Measurements from ENCODE around the gene MAPK8. TPM values are rescaled to one million over a fixed set of nuclear protein-coding genes. Genes with fewer than 3 reads are reported as not detected.
A peak's percentile ranks its signal among the peaks of the same experiment; 100 is the strongest.

MAPK8 gene
- total RNA-seq, 1 experiment from 2014 or later: 52.9 TPM

DNA sequence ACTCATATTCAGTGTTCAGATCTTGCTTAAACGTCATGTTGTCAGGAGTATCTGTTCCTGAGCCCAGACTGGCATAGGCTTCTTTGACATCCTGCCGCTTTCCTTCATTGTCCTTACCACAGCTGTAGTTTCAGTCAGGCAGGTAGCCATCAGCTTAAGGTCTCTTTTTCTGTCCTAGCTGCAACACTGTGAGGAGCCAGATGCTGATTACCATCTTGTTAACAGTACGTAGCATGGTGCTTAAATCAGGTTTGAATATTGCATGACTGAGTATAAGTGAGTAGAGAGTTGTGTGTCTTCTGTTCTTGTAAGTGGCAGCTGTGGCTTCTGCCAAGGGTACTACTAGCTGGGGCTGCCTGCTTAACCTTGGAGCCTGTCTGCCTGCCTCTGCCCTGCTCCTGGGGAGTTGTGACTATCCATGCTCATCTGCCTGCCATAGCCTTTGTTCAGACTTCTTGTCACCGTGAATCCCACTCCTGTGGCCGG lies 92.6 kb downstream of the MAPK8 start:
- Mint-ChIP-seq H3K36me3 (ENCODE audit: insufficient read depth, unreplicated experiment) (no peaks in the 10 kb centered on the region), H3K27ac (ENCODE audit: low read depth, unreplicated experiment) (no peak overlapping the region), H3K9me3 (ENCODE audit: unreplicated experiment) (no peaks in the 10 kb centered on the region), H3K4me3 (ENCODE audit: unreplicated experiment) (no peak overlapping the region), H3K27me3 (ENCODE audit: insufficient read depth, unreplicated experiment) (no peaks in the 10 kb centered on the region), H3K4me1 (ENCODE audit: insufficient read depth, unreplicated experiment) (peaks cover 24% of the 10 kb centered on the region)
- DNase-seq (ENCODE audit: unreplicated experiment): no peak
- intact Hi-C loops (cut with micrococcal nuclease): no loop called here
- BruUV-seq (replicated peaks): no TSS peak
- POLR2A ChIA-PET: interaction anchor here (0.8 to 2.2 kb wide), 6 partner anchors 8 to 36 kb away, joined by 3 to 9 read pairs (median 4); no protein-coding TSS in a partner anchor
- TF ChIP-seq, protein P1, sequence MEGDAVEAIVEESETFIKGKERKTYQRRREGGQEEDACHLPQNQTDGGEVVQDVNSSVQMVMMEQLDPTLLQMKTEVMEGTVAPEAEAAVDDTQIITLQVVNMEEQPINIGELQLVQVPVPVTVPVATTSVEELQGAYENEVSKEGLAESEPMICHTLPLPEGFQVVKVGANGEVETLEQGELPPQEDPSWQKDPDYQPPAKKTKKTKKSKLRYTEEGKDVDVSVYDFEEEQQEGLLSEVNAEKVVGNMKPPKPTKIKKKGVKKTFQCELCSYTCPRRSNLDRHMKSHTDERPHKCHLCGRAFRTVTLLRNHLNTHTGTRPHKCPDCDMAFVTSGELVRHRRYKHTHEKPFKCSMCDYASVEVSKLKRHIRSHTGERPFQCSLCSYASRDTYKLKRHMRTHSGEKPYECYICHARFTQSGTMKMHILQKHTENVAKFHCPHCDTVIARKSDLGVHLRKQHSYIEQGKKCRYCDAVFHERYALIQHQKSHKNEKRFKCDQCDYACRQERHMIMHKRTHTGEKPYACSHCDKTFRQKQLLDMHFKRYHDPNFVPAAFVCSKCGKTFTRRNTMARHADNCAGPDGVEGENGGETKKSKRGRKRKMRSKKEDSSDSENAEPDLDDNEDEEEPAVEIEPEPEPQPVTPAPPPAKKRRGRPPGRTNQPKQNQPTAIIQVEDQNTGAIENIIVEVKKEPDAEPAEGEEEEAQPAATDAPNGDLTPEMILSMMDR (IDR thresholded peaks at IDR 0.05; ENCODE audit: unreplicated experiment): no peak
- CTCF ChIA-PET: interaction anchor here (0.9 to 1.6 kb wide), 4 partner anchors 10 to 1193 kb away, joined by 4 to 5 read pairs (median 4); no protein-coding TSS in a partner anchor

DNA sequence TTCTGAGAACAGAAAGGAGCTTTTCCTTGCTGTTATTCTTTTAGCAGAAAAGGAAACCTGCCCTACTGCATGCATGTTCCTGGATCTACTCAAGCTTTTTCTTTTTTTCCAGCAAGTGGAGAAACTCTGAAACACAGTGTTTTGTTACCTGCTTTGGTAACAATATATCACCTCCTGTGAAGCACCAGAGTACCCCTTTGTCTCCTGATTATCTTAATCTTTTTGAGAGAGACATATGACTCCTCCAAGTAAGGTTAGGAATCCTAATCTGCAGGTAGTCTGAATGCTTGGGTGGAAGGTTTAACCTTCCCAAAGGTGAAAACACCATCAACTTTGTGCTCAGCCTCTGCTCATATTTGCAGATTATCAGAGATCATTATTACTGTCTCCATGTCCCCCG lies 93.1 kb downstream of the MAPK8 start:
- Mint-ChIP-seq H3K9me3 (ENCODE audit: unreplicated experiment) (no peaks in the 10 kb centered on the region), H3K4me1 (ENCODE audit: insufficient read depth, unreplicated experiment) (peaks cover 24% of the 10 kb centered on the region), H3K4me3 (ENCODE audit: unreplicated experiment) (no peak overlapping the region), H3K27ac (ENCODE audit: low read depth, unreplicated experiment) (peak overlapping the region; percentile 57), H3K36me3 (ENCODE audit: insufficient read depth, unreplicated experiment) (no peaks in the 10 kb centered on the region), H3K27me3 (ENCODE audit: insufficient read depth, unreplicated experiment) (no peaks in the 10 kb centered on the region)
- no TSS peak for BruUV-seq (replicated peaks)
- DNase-seq (ENCODE audit: unreplicated experiment): no peak
- intact Hi-C loops (cut with micrococcal nuclease): no loop called here
- POLR2A ChIA-PET: interaction anchor here (0.8 to 2.2 kb wide), 6 partner anchors 8 to 36 kb away, joined by 3 to 9 read pairs (median 4); no protein-coding TSS in a partner anchor
- TF ChIP-seq, protein P1 (IDR thresholded peaks at IDR 0.05; ENCODE audit: unreplicated experiment): no peak
- CTCF ChIA-PET: interaction anchor here (0.7 to 1.6 kb wide), 6 partner anchors 10 to 1193 kb away, joined by 4 to 5 read pairs (median 4); no protein-coding TSS in a partner anchor

DNA sequence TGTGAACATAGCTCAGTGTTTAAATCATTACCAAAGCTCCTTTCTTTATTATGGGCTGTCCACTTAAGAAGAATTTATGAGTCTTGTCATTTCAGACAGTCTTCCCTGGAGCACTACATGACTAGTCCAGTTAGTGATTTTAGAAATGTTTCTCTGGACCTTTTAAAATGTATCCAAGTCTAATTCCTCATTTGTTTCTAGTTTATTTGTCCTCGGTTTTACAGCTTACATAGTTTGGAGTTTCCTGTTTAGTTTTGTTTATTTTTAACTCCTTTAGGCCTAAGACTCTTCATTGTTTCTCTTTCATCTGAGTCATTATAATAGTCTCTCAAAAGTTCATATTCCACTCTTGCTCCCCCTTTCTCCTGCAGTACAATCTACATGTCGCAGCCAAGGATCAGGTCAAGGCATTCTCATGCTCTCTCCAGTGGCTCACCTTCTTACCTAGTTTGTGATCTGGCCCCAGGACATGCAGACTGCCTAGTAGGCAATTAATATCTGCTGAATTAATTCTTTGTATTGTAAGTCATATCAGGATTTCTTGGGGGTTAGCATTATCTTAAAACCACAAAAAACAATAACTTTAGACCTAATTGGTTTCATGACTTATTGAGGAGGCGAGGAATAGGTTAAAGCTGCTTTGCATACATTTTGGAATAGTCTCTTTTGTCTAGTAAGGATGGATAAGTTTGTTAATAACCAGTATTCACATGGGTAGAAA lies 93.8 kb downstream of the MAPK8 start:
- no peaks in the 10 kb centered on the region for H3K36me3 Mint-ChIP-seq (ENCODE audit: insufficient read depth, unreplicated experiment)
- TF ChIP-seq, protein P1 (IDR thresholded peaks at IDR 0.05; ENCODE audit: unreplicated experiment): no peak
- intact Hi-C loops (cut with micrococcal nuclease): no loop called here
- peak; percentile 17 for DNase-seq (ENCODE audit: unreplicated experiment)
- peaks cover 24% of the 10 kb centered on the region for H3K4me1 Mint-ChIP-seq (ENCODE audit: insufficient read depth, unreplicated experiment)
- H3K27me3 Mint-ChIP-seq (ENCODE audit: insufficient read depth, unreplicated experiment): no peaks in the 10 kb centered on the region
- POLR2A ChIA-PET: interaction anchor here (0.6 to 2.2 kb wide), 6 partner anchors 9 to 1168 kb away, joined by 3 to 9 read pairs (median 5); no protein-coding TSS in a partner anchor
- H3K27ac Mint-ChIP-seq (ENCODE audit: low read depth, unreplicated experiment): peak overlapping the region; percentile 57
- H3K9me3 Mint-ChIP-seq (ENCODE audit: unreplicated experiment): no peaks in the 10 kb centered on the region
- CTCF ChIA-PET: interaction anchor here (0.7 to 1.6 kb wide), 6 partner anchors 11 to 1192 kb away, joined by 4 to 5 read pairs (median 4); no protein-coding TSS in a partner anchor
- H3K4me3 Mint-ChIP-seq (ENCODE audit: unreplicated experiment): no peak overlapping the region
- no TSS peak for BruUV-seq (replicated peaks)

DNA sequence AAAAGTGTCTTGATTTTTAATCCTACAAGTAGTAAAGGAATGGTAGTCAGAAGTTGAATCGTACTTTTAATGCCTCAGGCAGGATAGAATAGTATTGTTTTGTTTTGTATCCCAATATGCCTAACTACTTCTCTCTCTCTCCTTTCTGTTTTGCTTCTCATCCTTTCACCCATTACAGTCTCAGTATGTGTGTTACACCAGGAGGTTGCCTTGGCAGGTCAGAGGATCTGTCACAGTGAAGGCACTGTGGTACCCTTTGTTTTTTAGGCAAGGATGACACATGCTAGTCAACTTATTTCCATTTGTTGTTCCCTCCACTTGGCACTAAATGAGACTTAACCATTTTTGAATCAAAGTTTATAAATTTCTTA lies 94.4 kb downstream of the MAPK8 start:
- no peaks in the 10 kb centered on the region for H3K27me3 Mint-ChIP-seq (ENCODE audit: insufficient read depth, unreplicated experiment)
- CTCF ChIA-PET: interaction anchor here (0.6 to 1.6 kb wide), 2 partner anchors 17 to 150 kb away, joined by 3 to 4 read pairs; no protein-coding TSS in a partner anchor
- no peak for DNase-seq (ENCODE audit: unreplicated experiment)
- intact Hi-C loops (cut with micrococcal nuclease): no loop called here
- peaks cover 24% of the 10 kb centered on the region for H3K4me1 Mint-ChIP-seq (ENCODE audit: insufficient read depth, unreplicated experiment)
- POLR2A ChIA-PET: interaction anchor here (0.6 to 2.2 kb wide), 3 partner anchors 10 to 1167 kb away, joined by 5 to 9 read pairs (median 5); no protein-coding TSS in a partner anchor
- no TSS peak for BruUV-seq (replicated peaks)
- H3K36me3 Mint-ChIP-seq (ENCODE audit: insufficient read depth, unreplicated experiment): no peaks in the 10 kb centered on the region
- no peak overlapping the region for H3K4me3 Mint-ChIP-seq (ENCODE audit: unreplicated experiment)
- TF ChIP-seq, protein P1 (IDR thresholded peaks at IDR 0.05; ENCODE audit: unreplicated experiment): no peak
- no peaks in the 10 kb centered on the region for H3K9me3 Mint-ChIP-seq (ENCODE audit: unreplicated experiment)
- H3K27ac Mint-ChIP-seq (ENCODE audit: low read depth, unreplicated experiment): peak overlapping the region; percentile 57

All from MCF 10A (cell line).